Panc1 (cell line): Measurements from ENCODE around the gene BACE2. TPM values are rescaled to one million over a fixed set of nuclear protein-coding genes. Genes with fewer than 3 reads are reported as not detected.

Experiments
- ATAC-seq: fragments of 200-7000 bp; cut with Tn5 transposase; 2 replicates; pipeline ENCODE4 v1.9.1; 2020; ENCODE audit warnings: mild to moderate bottlenecking, moderate library complexity
- BruUV-seq: library from RNA; stranded (reverse); fragments of 400-500 nt; replicated peaks from 2 replicates; lab custom pipeline; 2021; lab: Mats Ljungman, UMichigan
- CTCF ChIA-PET: fragments of 300-600 bp; sonication (Branson Sonifier 250); formaldehyde crosslinking; loops from one replicate; lab custom pipeline; 2022; ENCODE audit warnings: antibody characterized with exemption; lab: Charles Lee
- POLR2A ChIA-PET: fragments of 300-600 bp; sonication (Branson Sonifier 250); formaldehyde crosslinking; loops from one replicate; lab custom pipeline; 2022; ENCODE audit warnings: antibody characterized with exemption; lab: Charles Lee
- DNase-seq: peaks from one replicate; pipeline ENCODE4 v3.0.0-alpha.2; 2010; ENCODE audit warnings: low read depth, low spot score
- H3K27ac ChIP-seq: 2 replicates; pipeline ENCODE4 v1.5.1; 2011; ENCODE audit warnings: mild to moderate bottlenecking, low read length, inconsistent platforms
- H3K27me3 ChIP-seq: fragments of 200-500 bp; sonication (Bioruptor generic); 2 replicates; pipeline ENCODE4 v1.6.0; 2014; ENCODE audit warnings: low read length, inconsistent platforms; ENCODE audit not compliant: control insufficient read depth, insufficient read depth
- H3K36me3 ChIP-seq: fragments of 200-500 bp; sonication (Bioruptor generic); 2 replicates; pipeline ENCODE4 v1.5.1; 2014; ENCODE audit warnings: inconsistent platforms, mild to moderate bottlenecking, low read length, moderate library complexity; ENCODE audit not compliant: control insufficient read depth, insufficient read depth
- H3K4me1 ChIP-seq: 2 replicates; pipeline ENCODE4 v1.5.1; 2011; ENCODE audit warnings: inconsistent platforms, mild to moderate bottlenecking, low read length, moderate library complexity; ENCODE audit not compliant: control insufficient read depth, insufficient read depth
- H3K4me3 ChIP-seq, 2 experiments: 2 replicates each; pipeline ENCODE4 v1.5.1; 2011 to 2012; ENCODE audit warnings: low read depth in 2 of 2, low read length in 2 of 2, mild to moderate bottlenecking in 2 of 2, inconsistent platforms in 1 of 2, moderate library complexity in 1 of 2
- H3K9me3 ChIP-seq: fragments of 200-500 bp; sonication (Bioruptor generic); 2 replicates; pipeline ENCODE4 v1.5.1; 2014; ENCODE audit warnings: low read depth, mild to moderate bottlenecking, inconsistent platforms, low read length, moderate library complexity; ENCODE audit not compliant: control insufficient read depth, insufficient read depth
- CTCF ChIP-seq: fragments of 450-650 bp; IDR thresholded peaks from 2 replicates; pipeline ENCODE4 v1.5.1; 2017; ENCODE audit warnings: mild to moderate bottlenecking
- POLR2AphosphoS5 ChIP-seq: IDR thresholded peaks from 2 replicates; pipeline ENCODE4 v1.6.1; 2012; ENCODE audit warnings: mild to moderate bottlenecking, low read depth, low read length, moderate library complexity
- REST ChIP-seq, 2 experiments: IDR thresholded peaks; 2 replicates each; pipeline ENCODE4 v1.6.1; 2011 to 2012; ENCODE audit warnings: low read depth in 2 of 2, control low read depth in 1 of 2, low read length in 1 of 2, mild to moderate bottlenecking in 1 of 2, moderate library complexity in 1 of 2; ENCODE audit not compliant: insufficient read depth in 1 of 2
- SIN3A ChIP-seq: IDR thresholded peaks from 2 replicates; pipeline ENCODE4 v1.6.1; 2012; ENCODE audit warnings: low read depth, mild to moderate bottlenecking, low read length, moderate library complexity, borderline replicate concordance; ENCODE audit not compliant: insufficient read depth
- TCF7L2 ChIP-seq: IDR thresholded peaks from 2 replicates; pipeline ENCODE4 v1.6.1; 2011; ENCODE audit warnings: mild to moderate bottlenecking, low read depth, low read length, inconsistent platforms
- in situ Hi-C: cut with HindIII; loops from 2 replicates; pipeline ENCODE4 v1.10.0; 2016; ENCODE audit warnings: low sequenced_read_pairs, low pct_unique_long_range_greater_than_20kb
- intact Hi-C: fragments of 100-400 bp; cut with micrococcal nuclease; formaldehyde crosslinking; loops from one replicate; pipeline ENCODE4 v1.10.0; 2022; ENCODE audit not compliant: unreplicated experiment
- total RNA-seq: library from RNA; stranded (reverse); gene quantifications from one replicate; pipeline ENCODE4 v1.2.1, GENCODE V29; 2021; ENCODE audit not compliant: unreplicated experiment

The BACE2 gene
- total RNA-seq, 1 experiment from 2014 or later: 16.3 TPM

- Histone ChIP-seq H3K27ac (no peak overlapping the region), H3K4me3 (no peak overlapping the region), H3K27me3 (no peaks in the 10 kb centered on the region), H3K36me3 (no peaks in the 10 kb centered on the region), H3K9me3 (no peaks in the 10 kb centered on the region), H3K4me1 (no peaks in the 10 kb centered on the region)
- ChIA-PET CTCF (no interaction called here), POLR2A (no interaction called here)
- TF ChIP-seq TCF7L2: no peak
- no peak for TF ChIP-seq POLR2AphosphoS5
- no peak for TF ChIP-seq SIN3A
- TF ChIP-seq CTCF: no peak
- TF ChIP-seq REST (IDR thresholded peaks at IDR 0.05; ENCODE audit: insufficient read depth in 1 of 2, low read depth in 2 of 2, low read length in 1 of 2): no peak
- ATAC-seq (no peak), DNase-seq (no peak)
- in situ Hi-C loops: no loop called here
- no TSS peak for BruUV-seq
- intact Hi-C loops: no loop called here
Measured at GRCh38 chr21:41258617-41259016, 90.7 kb downstream of the BACE2 start.

GRCh38 chr21:41260428-41260827 is 92.5 kb downstream of the BACE2 start:
- no TSS peak for BruUV-seq
- H3K4me1 ChIP-seq: no peaks in the 10 kb centered on the region
- H3K27me3 ChIP-seq: no peaks in the 10 kb centered on the region
- ATAC-seq (no peak), DNase-seq (no peak)
- ChIA-PET POLR2A (no interaction called here), CTCF (no interaction called here)
- in situ Hi-C loops (no loop called here), intact Hi-C loops (no loop called here)
- no peak overlapping the region for H3K4me3 ChIP-seq
- no peak for TF ChIP-seq CTCF
- no peak for TF ChIP-seq REST (IDR thresholded peaks at IDR 0.05; ENCODE audit: insufficient read depth in 1 of 2, low read depth in 2 of 2, low read length in 1 of 2)
- TF ChIP-seq POLR2AphosphoS5: no peak
- TF ChIP-seq SIN3A: no peak
- TF ChIP-seq TCF7L2: no peak
- H3K9me3 ChIP-seq: no peaks in the 10 kb centered on the region
- no peaks in the 10 kb centered on the region for H3K36me3 ChIP-seq
- H3K27ac ChIP-seq: no peak overlapping the region
